Stimulated activated CD4-positive, alpha-beta T cell treated with anti-CD3 and anti-CD28 coated beads, Interleukin-12 subunit alpha, Interleukin-12 subunit beta, amount 100 ng/mL, for 48 hours (primary cell): ENCODE results near the gene MAPK10.
"Not testable (repeated sequence)": the region's sequence is repeated elsewhere in the genome, so short reads cannot be mapped to it uniquely, and the experiment has no call there.

Experiments
- DNase-seq, 3 donors: peaks; one replicate each; pipeline ENCODE4 v3.0.0-alpha.2; 2020; ENCODE audit warnings: low read depth in 2 of 3, low spot score in 1 of 3

Gene MAPK10

GRCh38 chr4:86344127-86344526, 15.7 kb downstream of the MAPK10 start:
- no peak for DNase-seq

GRCh38 chr4:86338989-86339388, 20.9 kb downstream of the MAPK10 start:
- no peak for DNase-seq

GRCh38 chr4:86338521-86338920, 21.3 kb downstream of the MAPK10 start:
- DNase-seq: no peak

- DNase-seq: no peak
These were observed 25.7 kb downstream of the MAPK10 start for GRCh38 chr4:86334020-86334750.

- no peak for DNase-seq
These were observed 26.6 kb downstream of the MAPK10 start for GRCh38 chr4:86333236-86333635.

GRCh38 chr4:86330961-86331742, 28.7 kb downstream of the MAPK10 start:
- no peak for DNase-seq

- DNase-seq: not testable (repeated sequence)
These were observed 29.4 kb downstream of the MAPK10 start for GRCh38 chr4:86330411-86330810.

- DNase-seq: no peak
These were observed 30.4 kb downstream of the MAPK10 start for GRCh38 chr4:86329431-86329830.

- DNase-seq: no peak
These were observed 33.5 kb downstream of the MAPK10 start for GRCh38 chr4:86326400-86326799.

- no peak for DNase-seq
These were observed 40.5 kb downstream of the MAPK10 start for GRCh38 chr4:86319390-86319789.

GRCh38 chr4:86315579-86315978, 44.3 kb downstream of the MAPK10 start:
- DNase-seq: no peak

GRCh38 chr4:86313656-86314055, 46.2 kb downstream of the MAPK10 start:
- DNase-seq: no peak

GRCh38 chr4:86307432-86307831, 52.4 kb downstream of the MAPK10 start:
- DNase-seq: no peak

GRCh38 chr4:86306816-86307215, 53.0 kb downstream of the MAPK10 start:
- DNase-seq: no peak

GRCh38 chr4:86302830-86303229, 57.0 kb downstream of the MAPK10 start:
- no peak for DNase-seq

- DNase-seq: no peak
These were observed 57.6 kb downstream of the MAPK10 start for GRCh38 chr4:86302251-86302650.

- no peak for DNase-seq
These were observed 59.3 kb downstream of the MAPK10 start for GRCh38 chr4:86300516-86300915.

- no peak for DNase-seq
These were observed 63.0 kb downstream of the MAPK10 start for GRCh38 chr4:86296865-86297264.

- no peak for DNase-seq
These were observed 65.0 kb downstream of the MAPK10 start for GRCh38 chr4:86294883-86295282.

- DNase-seq: no peak
These were observed 68.7 kb downstream of the MAPK10 start for GRCh38 chr4:86291180-86291579.

- no peak for DNase-seq
These were observed 73.1 kb downstream of the MAPK10 start for GRCh38 chr4:86286726-86287125.

GRCh38 chr4:86283371-86283770, 76.5 kb downstream of the MAPK10 start:
- DNase-seq: no peak

- no peak for DNase-seq
These were observed 79.6 kb downstream of the MAPK10 start for GRCh38 chr4:86280246-86280645.
